ENCODE data around the gene PTPN12. TPM values are rescaled to one million over a fixed set of nuclear protein-coding genes. Genes with fewer than 3 reads are reported as not detected.
"Not testable (repeated sequence)": the region's sequence is repeated elsewhere in the genome, so short reads cannot be mapped to it uniquely, and the experiment has no call there.

The PTPN12 gene
- total RNA-seq, 1 donor from 2014 or later: 25.5 TPM

DNA sequence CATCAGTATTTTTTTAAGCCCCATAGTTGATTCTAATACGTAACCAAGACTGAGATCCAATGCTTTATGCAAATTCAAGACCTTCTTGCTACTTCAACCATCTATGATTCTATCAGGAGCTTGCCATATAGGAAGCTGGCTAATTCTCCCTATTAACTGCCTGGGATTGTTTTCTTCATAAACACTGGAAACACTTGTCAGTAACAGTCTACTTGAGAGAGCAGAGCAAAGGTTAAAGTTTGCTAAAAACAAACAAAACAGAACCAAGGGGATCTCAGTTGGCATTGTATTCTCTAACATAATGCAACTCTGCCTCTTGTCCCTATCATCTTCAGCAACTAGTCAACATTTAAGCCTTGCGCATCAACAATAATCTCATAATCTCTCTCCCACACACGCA is 21.0 kb upstream of the PTPN12 start:
- H3K4me3 ChIP-seq (ENCODE audit: low read depth, low read length): no peak overlapping the region
- no peak for DNase-seq (ENCODE audit: low read depth)
- no peak for TF ChIP-seq CTCF (conservative IDR thresholded peaks at IDR 0.05; ENCODE audit: low read depth, low read length)

- H3K4me3 ChIP-seq (ENCODE audit: low read depth, low read length): no peak overlapping the region
- no peak for DNase-seq (ENCODE audit: low read depth)
- no peak for TF ChIP-seq CTCF (conservative IDR thresholded peaks at IDR 0.05; ENCODE audit: low read depth, low read length)
Observed at GRCh38 chr7:77520261-77520660, 16.8 kb upstream of the PTPN12 start.

GRCh38 chr7:77521537-77521936 is 15.6 kb upstream of the PTPN12 start:
- not testable (repeated sequence) for DNase-seq (ENCODE audit: low read depth); H3K4me3 ChIP-seq (ENCODE audit: low read depth, low read length)

- H3K4me3 ChIP-seq (ENCODE audit: low read depth, low read length): no peak overlapping the region
- no peak for DNase-seq (ENCODE audit: low read depth)
- TF ChIP-seq CTCF (conservative IDR thresholded peaks at IDR 0.05; ENCODE audit: low read depth, low read length): no peak
Observed at GRCh38 chr7:77524731-77525130, 12.4 kb upstream of the PTPN12 start.

GRCh38 chr7:77525231-77525630 is 11.9 kb upstream of the PTPN12 start:
- DNase-seq (ENCODE audit: low read depth): no peak
- no peak for TF ChIP-seq CTCF (conservative IDR thresholded peaks at IDR 0.05; ENCODE audit: low read depth, low read length)
- H3K4me3 ChIP-seq (ENCODE audit: low read depth, low read length): no peak overlapping the region

DNA sequence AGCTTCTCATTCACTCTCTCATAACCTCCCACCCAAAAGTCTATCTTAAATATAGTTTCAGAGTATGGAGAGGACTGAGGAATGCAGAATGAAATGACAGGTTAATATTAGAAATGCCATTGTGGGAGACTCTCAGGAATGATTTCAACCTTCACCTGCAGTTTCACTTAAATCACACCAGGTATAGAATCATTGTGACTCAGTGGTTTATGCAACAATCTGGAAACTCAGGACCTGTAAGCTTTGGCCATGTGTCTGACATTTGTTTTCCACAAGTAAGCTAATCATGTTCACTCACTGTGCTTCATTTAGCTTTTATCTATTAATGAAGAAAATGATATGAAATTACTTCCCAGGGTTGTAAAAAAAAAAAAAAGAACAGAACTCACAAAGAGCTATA is 8.7 kb upstream of the PTPN12 start:
- no peak for TF ChIP-seq CTCF (conservative IDR thresholded peaks at IDR 0.05; ENCODE audit: low read depth, low read length)
- no peak for DNase-seq (ENCODE audit: low read depth)
- H3K4me3 ChIP-seq (ENCODE audit: low read depth, low read length): no peak overlapping the region

DNA sequence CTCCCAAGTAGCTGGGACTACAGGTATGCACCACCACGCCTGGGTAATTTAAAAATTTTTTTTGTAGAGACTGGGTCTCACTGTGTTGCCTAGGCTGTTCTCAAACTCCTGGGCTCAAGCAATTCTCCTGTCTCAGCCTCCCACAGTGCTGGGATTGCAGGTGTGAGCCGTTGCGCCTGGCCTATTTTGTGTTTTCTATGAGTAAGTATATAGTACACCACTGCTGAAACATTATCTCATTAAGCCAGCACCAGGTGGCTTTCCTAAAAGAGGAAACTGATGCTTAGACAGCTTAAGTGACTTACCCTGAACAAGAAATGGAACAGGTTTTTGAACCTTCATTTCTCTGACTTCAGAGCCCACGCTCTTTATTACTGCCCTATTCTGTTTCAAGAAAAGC is 7.8 kb upstream of the PTPN12 start:
- H3K4me3 ChIP-seq (ENCODE audit: low read depth, low read length): no peak overlapping the region
- no peak for DNase-seq (ENCODE audit: low read depth)
- TF ChIP-seq CTCF (conservative IDR thresholded peaks at IDR 0.05; ENCODE audit: low read depth, low read length): no peak

GRCh38 chr7:77531038-77531437 is 6.1 kb upstream of the PTPN12 start:
- no peak for TF ChIP-seq CTCF (conservative IDR thresholded peaks at IDR 0.05; ENCODE audit: low read depth, low read length)
- H3K4me3 ChIP-seq (ENCODE audit: low read depth, low read length): no peak overlapping the region
- no peak for DNase-seq (ENCODE audit: low read depth)
